GM21528 (cell line): ENCODE results near the gene CYLD.

Experiments
- ATAC-seq: cut with Tn5 transposase; IDR thresholded peaks from one replicate; pipeline ENCODE4 v1.9.1; 2021; ENCODE audit warnings: mild to moderate bottlenecking, moderate library complexity; ENCODE audit not compliant: unreplicated experiment, low FRiP score

CYLD gene

DNA sequence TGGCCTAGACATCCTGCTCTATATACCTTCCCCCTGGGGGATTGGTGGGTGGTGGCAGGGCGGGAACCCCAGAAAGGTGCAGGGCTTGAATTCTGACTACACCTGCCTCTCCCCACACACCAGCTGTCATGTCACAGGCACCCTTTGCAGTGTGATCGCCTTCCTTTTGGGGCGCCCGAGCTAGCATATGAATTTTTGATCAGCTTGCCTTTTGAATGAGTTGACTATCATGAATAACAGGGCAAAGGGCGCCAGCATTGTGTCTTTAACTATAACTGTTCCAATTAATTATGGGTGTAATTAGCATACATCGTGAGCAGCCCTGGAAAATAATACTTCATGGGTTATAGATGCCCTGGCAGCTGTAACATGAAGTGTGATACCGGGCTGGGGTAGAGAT is 72.7 kb downstream of the CYLD start:
- no peak for ATAC-seq

DNA sequence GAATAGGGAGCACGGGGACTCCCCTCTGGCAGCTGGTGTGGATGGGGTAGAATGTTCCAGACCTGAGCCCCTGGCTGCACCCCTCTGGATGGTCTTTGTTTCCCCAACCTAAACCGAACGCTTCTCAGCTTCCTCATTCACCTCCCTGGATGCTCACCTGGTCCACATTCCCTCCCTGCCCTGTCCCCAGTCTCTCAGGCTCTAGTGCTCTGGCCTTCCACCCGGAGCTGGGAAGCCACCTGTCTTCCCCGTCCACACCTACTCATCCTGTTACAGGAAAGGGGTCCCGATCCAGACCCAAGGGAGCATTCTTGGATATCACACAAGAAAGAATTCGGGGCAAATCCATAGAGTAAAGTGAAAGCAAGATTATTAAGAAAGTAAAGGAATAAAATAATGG is 73.5 kb downstream of the CYLD start:
- ATAC-seq, result no peak

DNA sequence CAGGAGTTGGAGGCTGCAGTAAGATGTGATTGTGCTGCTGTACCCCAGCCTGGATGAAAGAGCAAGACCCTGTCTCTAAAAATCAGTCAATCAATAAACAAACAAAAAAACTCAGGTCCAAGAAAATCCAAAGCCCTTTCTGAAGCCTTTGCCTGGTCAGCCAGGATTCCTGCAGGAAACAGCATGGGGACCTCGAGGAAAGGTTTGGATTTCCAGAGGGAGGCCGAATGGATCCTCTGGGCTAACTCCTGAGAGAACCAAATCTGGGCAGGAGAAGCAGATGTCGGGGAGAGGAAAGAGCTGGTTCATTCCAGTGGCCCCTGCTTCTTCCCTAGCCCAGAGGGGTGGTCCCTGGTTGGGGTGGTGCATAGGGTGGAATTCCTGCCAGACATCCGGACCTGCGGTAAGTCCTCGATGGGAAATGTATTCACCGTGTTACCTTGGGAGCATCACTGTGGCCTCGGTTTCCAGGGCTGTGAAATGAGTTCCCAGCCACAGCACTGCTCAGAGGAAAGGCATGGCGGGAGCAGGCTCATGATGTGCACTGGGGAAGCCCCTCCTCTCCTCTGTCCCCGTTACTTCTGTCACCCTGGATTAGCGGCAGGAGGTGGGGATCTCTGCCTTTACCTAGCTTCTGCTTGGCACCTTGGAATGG is 75.1 kb downstream of the CYLD start:
- ATAC-seq, result no peak

DNA sequence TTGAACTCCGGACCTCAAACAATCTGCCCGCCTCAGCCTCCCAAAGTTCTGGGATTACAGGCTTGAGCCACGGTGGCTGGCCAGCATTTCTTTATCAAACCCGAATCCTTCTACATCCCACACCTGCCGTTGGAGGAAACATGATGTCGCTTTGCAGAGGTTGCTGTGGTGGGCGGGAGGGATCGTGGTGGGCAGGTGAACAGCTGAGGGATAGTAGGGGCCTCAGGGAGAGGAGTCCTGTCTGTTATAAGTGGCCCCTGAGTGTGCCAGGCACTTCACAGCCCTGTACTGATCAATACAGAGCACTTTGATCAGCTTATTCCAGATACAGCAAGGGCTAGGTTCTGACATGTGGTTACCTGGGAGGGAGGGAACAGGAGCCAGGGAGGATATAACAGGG is 76.5 kb downstream of the CYLD start:
- ATAC-seq, result no peak

DNA sequence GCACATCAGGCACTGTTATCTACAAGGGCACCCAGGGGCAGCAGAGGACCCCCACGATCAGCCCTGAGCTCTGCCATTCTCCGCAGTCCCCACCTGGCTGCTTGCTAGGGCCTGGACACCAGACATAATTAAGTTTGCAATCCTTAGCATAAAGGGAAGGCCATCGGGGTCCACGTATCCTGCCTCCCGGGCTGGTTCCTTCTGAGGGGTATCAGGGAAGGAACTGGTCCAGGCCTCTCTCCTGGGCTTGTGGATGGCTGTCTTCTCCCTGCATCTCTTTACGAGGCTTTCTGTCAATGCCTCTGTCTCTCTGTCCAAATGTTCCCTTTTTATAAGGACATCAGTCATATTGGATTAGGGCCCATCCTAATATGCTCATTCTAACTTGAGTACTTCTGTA is 77.8 kb downstream of the CYLD start:
- ATAC-seq, result no peak

DNA sequence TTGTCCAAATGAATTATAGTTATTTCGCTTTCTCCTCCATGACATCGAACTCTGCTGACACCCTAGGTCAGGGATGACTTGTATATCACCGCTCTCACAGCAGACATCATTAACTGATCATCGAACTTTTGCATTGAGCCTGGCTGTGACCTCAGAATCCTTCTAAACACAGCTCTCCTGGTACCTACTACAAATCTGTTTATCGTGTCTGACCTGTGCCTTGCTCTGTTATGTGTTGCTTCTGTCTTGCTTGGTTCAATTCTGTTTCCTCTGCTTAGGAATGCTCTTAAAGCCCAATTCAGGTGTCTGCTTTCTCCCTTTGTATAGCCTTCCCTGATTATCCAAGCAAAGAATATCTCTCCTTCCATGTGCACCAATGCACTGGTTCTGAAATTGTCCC is 78.3 kb downstream of the CYLD start:
- no peak for ATAC-seq

DNA sequence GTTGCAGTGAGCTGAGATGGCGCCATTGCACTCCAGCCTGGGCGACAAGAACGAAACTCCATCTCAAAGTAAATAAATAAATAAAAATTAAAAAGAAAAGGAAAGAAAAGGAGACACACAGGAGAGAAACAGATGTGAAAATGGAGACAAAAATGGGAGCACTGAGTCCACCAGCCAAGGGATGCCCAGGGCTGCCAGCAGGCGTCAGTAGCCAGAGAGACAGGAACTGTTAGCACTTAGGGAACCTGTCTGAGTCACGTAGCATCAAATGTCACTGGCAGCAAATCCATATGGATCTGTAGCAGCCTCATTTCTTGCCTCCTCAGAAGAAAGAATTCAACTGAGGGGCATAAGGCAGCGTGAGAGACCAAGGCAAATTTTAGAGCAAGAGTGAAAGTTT is 79.7 kb downstream of the CYLD start:
- no peak for ATAC-seq

DNA sequence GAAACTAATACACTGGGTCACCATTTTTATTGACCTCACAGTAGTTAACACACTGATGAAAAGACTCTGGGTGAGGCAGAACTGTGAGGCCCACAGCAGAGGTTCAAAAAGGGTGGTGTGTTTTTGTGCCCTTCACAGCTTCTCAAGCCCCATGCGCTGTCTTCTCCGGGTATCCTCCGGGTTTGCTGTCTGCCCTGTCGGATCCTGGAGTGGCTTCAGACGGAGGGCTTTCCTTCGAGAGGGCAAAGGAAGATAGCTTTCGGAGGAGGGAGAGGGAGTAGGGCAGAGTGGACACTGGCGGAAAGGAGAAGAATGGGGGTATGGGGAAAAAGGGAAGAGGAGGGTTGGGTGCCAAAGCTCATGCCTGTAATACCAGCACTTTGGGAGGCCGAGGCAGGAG is 80.8 kb downstream of the CYLD start:
- no peak for ATAC-seq

DNA sequence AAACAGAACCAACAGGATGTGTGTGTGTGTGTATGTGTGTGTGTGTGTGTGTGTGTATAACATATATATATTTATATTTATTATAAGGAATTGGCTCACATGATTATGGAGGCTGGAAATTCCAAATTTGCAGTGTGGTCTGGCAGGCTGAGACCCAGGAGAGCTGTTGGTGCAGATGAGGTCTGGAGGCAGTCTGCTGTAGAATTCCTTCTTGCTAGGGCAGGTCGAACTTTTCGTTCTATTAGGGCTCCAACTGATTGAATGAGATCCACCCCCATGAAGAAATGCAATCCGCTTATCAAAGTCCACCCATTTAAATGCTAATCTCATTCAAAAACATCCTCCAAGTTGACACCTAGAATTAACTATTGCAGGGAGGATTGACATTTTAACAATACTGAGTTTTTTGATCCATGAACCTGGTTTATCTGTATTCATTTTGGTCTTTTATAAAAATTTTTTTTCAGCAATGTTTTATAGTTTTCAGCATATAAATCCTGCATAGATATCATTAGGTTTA is 85.0 kb downstream of the CYLD start:
- ATAC-seq, result no peak

DNA sequence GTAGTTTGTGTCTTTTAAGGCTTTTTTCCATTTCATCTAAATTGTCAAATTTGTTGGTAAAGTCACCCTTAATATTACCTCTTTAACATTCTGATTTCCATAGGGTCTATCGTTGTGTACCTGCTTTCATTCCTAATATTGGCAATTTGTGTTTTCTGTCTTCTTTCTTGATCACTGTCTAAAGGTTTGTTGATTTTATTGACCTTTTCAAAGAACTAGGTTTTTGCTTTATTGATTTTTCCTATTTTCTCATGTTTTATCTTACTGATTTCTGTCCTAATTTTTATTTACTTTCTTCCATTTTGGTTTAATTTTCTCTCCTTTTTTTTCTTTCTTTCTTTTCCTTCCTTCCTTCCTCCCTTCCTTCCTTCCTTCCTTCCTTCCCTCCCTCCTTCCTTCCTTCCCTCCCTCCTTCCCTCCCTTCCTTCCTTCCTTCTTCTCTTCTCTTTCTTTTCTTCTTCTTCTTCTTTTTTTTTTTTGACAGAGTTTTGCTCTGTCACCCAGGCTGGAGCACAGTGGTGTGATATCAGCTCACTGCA is 86.3 kb downstream of the CYLD start:
- ATAC-seq, result no peak

DNA sequence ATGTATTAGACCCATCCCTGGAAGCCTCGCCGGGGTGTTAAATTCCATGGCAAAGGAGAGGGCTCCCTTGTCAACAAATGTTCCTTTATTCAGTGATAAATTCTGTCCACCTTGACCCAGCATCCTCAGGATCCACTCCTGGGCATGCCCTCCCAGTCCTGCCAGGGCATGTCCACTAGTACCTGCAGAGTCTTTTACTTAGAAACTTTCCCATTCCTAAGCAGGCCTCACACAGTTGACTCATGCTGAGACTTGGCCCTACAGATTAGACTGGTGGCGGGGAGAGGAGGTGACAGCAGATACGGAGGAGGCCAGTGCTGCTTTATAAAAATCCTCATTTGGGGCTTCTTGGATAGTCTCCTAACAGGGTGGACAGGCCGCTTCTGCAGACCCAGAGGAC is 88.8 kb downstream of the CYLD start:
- no peak for ATAC-seq

DNA sequence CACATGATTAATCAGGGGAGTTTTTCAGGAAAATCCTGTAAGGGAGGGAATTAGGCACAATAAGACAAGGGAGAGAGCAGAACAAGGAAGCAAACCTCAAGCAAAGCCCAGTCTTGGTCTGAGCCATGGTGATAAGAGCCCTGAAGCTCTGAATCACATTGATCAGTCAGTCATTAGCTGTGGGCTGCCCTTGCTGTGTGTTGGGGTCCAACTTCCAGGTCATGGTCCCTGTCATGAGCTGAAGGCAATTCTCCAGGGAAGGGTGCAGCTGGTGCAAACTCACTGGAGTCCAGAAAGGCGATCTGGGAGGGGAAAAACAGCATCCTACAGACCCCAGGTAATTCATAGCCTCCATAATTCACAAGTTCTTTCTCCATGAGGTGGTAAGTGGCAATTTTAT is 89.9 kb downstream of the CYLD start:
- no peak for ATAC-seq

DNA sequence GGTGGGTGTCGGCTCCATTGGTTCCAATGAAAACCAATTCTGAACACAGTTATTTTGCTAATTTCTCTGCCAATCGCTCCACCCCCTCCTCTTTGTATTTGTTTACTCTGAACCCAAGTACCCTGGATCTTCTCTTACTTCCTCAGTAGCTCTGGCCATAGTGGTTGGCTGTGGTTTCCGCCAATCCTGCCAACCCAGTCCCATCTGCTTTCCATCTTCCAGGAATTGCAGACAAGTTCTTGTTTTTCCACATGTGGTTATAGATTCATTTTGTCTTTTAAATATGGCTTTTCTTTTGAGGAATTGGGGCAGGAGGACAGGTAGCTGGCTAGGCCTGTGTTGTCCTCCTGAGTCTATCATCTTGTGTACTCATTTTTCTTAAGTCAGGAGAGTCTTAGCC is 92.0 kb downstream of the CYLD start:
- no peak for ATAC-seq

DNA sequence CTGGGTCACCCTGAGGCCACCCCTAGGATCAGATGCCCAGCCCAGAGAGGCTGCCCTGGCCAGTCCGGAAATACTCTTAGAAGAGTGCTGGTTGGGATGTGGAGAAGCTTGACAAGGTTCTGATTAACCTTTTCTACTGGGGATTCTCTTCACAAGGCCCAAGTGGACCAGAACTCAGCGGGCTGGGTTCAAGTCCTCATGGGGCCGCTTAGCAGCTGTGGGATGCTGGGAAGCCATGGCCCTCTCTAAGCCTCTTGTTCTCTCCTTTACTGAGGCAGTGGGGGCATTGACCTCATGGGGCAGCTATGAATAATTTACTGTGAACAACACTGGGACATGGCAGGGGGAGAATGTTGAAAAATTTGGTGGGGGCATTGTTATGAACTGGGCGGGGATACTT is 92.8 kb downstream of the CYLD start:
- no peak for ATAC-seq

DNA sequence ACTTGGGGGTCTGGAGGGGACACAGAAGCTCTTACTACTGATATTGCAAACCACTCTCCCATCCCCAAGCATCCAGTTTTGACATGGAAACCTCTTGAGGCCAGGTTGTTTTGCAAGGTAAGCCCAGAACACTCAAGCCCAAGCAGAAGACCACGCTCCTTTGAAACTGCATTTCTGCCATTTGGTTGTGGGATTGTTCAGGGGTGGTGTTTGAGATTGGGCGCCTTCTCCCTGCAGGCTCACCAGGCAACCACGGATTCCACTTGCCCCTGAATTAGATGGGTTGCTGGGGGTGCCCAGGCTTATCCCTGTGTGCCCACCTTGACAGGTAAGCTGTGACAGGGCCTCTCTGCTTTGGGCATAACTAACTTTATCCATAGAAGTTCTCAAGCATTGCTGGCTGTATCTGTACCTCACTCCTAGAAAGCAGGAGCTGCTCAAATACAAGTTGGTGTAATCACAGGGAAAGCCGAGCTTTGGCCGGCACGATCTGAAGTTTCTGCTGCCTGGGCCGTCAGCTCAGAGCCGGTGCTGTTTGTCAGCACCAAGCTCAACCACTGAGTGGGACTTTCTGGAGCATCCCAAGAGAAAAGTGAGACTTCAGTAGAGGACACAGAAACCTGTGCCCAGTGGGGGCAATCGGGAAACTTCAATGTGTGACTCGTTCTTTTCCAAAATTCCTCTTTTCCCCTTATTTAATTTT is 93.6 kb downstream of the CYLD start:
- ATAC-seq, result no peak

DNA sequence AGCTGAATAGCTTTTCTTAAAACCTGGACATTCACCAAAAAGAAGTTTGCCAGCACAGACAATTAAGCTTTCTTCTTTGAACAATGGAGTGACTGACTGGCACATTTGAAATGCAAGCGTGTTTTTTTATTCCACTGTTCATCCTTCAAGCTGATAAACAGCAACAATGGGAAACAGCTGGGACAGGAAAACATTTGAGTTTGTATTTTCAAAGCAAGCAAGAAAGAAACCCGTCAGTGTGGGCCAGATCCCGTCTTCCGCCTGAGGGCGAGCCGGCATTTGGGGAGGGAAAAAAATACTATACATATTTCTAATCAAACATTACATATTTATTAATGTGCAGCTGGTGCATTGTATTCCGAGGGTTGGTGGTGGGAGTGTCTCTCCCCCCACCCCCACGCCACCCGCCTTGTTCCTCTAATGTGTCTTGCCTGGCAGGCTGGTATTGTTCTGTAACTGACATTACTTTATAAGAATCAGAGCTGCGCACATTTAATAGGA is 94.3 kb downstream of the CYLD start:
- no peak for ATAC-seq

DNA sequence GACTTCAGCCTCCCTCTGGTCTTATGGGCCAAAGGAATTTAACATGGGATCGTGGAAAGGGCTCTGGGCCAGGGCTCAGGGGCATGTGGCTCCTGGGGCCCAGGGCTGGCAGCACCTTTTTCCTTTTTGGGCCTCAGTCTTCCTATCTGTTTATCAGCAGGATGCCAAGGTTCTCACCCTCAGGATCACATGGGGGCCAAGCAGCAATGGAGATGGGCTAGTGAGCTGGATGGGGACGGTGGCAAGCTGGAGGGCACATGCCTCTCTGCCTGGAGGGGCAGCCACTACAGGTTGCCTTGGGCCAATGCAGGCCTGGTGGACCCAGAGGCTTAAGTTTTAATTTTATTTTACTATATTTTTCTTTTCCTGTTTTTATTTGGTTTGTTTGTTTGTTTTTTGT is 95.4 kb downstream of the CYLD start:
- no peak for ATAC-seq

DNA sequence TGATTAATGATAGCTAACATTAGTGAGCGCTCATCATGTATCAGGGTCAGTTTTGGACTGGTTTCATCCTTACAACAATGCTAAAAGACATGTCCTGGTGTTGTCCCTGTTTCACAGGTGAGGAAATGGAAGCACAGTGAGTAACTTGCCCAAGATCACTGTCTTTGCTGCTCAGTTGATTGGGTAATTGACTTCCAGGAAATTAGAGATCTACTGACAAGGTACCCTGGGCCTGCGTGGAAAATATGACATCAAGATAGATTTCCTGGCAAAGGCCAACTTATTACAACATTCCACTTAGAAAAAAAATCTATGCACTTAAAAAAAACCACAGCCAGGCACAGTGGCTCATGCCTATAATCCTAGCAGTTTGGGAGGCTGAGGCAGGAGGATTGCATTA is 96.3 kb downstream of the CYLD start:
- ATAC-seq, result no peak

DNA sequence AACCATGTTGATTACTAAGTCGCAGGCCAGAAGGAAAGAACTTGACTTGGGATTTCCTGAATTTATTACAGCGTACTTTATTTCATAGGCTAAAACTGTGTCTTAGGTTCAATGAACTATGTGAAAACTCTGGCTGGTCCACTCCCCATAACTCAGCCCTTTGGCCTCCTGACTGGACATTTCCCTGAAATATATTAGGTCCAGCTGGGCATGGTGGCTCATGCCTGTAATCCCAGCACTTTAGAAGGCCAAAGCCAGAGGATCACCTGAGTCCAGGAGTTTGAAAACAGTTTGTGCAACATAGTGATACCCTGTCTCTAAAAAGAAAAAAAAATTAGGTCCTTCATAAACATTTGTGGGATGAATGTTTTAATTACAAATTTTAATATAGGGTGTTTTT is 97.0 kb downstream of the CYLD start:
- ATAC-seq, result no peak

DNA sequence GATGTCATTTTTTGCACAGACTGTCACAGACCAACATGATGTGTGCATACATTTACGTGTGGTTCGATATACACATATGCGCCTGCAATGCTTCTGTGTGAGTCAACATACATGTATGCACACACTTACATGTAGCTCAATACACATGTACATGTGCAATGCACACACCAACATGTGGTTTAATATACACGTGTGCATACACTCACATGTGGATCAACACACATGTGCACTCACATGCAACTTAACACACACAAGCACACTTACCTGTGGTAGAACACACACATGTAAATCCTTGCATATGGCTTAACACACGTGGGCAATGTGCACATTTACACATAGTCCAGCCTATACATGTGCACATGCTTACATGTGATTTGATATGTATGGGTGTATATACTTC is 97.5 kb downstream of the CYLD start:
- no peak for ATAC-seq

DNA sequence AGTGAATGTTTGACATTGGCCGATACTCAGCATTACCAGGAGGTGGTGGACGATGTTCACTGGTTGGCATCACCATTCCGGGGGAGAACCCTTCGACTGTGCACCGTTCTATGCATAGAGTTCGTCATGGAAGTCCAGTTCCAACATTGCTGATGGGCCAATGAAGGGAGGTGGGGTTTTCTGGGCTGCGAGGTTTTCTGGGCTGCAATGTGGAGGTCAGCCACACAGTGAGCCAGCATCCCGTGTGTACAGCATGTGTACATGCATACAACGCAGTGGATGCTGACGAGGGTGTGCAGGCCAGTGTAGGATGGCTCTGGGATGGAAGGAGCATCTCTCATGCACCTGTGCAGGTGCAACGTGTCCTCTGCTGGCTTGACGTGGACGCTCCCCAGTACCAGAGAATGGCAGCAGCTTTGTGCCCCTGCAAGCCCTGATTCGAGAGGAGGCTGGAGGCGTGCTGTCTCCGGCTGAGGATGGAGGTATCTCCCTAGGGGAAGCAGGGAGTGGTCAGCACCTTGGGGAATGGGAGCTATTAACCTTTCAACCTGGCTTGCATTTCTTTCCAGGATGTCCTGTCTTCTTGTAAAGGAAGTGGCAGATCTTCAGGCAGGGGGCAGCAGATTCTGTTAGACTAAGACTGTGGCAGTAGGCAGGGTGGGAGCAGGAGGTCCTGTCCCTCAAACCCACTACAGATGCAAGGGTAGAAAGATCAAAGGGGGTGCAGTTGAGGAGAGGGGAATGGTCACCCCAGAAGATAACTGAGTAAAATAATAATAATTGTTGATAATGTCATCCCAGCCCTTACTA is 98.2 kb downstream of the CYLD start:
- no peak for ATAC-seq
